Right lobe of liver (tissue), 6 donors: ENCODE results near the gene PIK3R5. TPM values are rescaled to one million over a fixed set of nuclear protein-coding genes. Genes with fewer than 3 reads are reported as not detected.

Experiments
- ATAC-seq, 4 donors: fragments of 200-7000 bp; cut with Tn5 transposase; one replicate each; pipeline ENCODE4 v1.9.1; 2020; ENCODE audit warnings: mild to moderate bottlenecking in 4 of 4, moderate library complexity in 4 of 4
- DNase-seq, 3 donors: peaks; one replicate each; pipeline ENCODE4 v3.0.0-alpha.2; 2020
- H3K27ac ChIP-seq, 3 donors: fragments of 200-600 bp; one replicate each; pipeline ENCODE4 v1.8.0; 2022
- H3K27me3 ChIP-seq, 2 donors: fragments of 200-600 bp; one replicate each; pipeline ENCODE4 v1.8.0; 2022
- H3K36me3 ChIP-seq, 4 donors: fragments of 200-600 bp; sonication (generic) in 1 of 4; one replicate each; pipeline versions ENCODE4 v1.5.1 to v1.8.0; 2017 to 2022; ENCODE audit warnings: control low read depth in 1 of 4
- H3K4me1 ChIP-seq, 4 donors: fragments of 200-600 bp; sonication (generic) in 1 of 4; one replicate each; pipeline versions ENCODE4 v1.5.1 to v1.8.0; 2017 to 2022; ENCODE audit warnings: control low read depth in 1 of 4
- H3K4me3 ChIP-seq, 3 donors: fragments of 200-600 bp; one replicate each; pipeline ENCODE4 v1.8.0; 2022
- H3K9me3 ChIP-seq, 4 donors: fragments of 200-600 bp; sonication (generic) in 1 of 4; one replicate each; pipeline versions ENCODE4 v1.5.1 to v1.8.0; 2017 to 2022; ENCODE audit warnings: control low read depth in 1 of 4
- CTCF ChIP-seq, 4 donors: fragments of 200-600 bp in 3 of 4; fragments of 450-650 bp in 1 of 4; IDR thresholded peaks; one replicate each; pipeline versions ENCODE4 v1.5.1 to v1.8.0; 2016 to 2022; ENCODE audit warnings: antibody characterized with exemption in 4 of 4, mild to moderate bottlenecking in 2 of 4
- POLR2A ChIP-seq: fragments of 450-650 bp; IDR thresholded peaks from one replicate; pipeline ENCODE4 v1.6.1; 2017; ENCODE audit warnings: antibody characterized with exemption, mild to moderate bottlenecking
- WGBS: methylation state at CpG from one replicate; pipeline ENCODE4 v1.1.6; 2018; ENCODE audit warnings: low coverage, low lambda C conversion rate; ENCODE audit not compliant: insufficient coverage; ENCODE audit errors: missing lambda C conversion rate; 5-methylcytosine and 5-hydroxymethylcytosine counted together
- intact Hi-C, 2 donors: fragments of 100-400 bp; cut with DNase I; formaldehyde crosslinking; loops; one replicate each; pipeline versions ENCODE4 v1.11.2 to v1.14.1; 2022
- total RNA-seq, 6 experiments: library from RNA; depleted of rRNA in 2 of 6; stranded (reverse); fragments of >200 nt in 2 of 6; fragmentation: NEBNext Ultra II Directional in 3 of 6; extraction: Animal tissue kit (Norgen Biotek cat#: 25700) in 3 of 6; gene quantifications; one replicate each; pipeline versions ENCODE4 v1.1.0 to v1.2.4, GENCODE V29; 2016 to 2023
- donor health status: DM: no; HTN: yes; CAD: no.
- donor health status: DM: no; HTN: no; CAD: no.
- donor health status: DM: no; HTN: no; CAD: no.
- donor health status: DM: no; HTN: yes; CAD: no.
- donor health status: DM: no; HTN: yes; CAD: no.

PIK3R5 gene
- total RNA-seq, 6 experiments from 2014 or later, result 3.7 to 6.5 (median 5.0) TPM

- Histone ChIP-seq H3K4me3 (no peak overlapping the region), H3K27me3 (no peaks in the 10 kb centered on the region), H3K27ac (no peak overlapping the region), H3K36me3 (no peaks in the 10 kb centered on the region), H3K4me1 (no peaks in the 10 kb centered on the region), H3K9me3 (peaks cover 0 to under 1% (median 0%) of the 10 kb centered on the region in 4 donors)
- DNase-seq, result no peak
- no peak for TF ChIP-seq POLR2A
- TF ChIP-seq CTCF (IDR thresholded peaks at IDR 0.05), result no peak
- no peak for ATAC-seq
- 91% methylated on average over 4 of the region's 6 CpGs for WGBS
- intact Hi-C loops, result no loop called here
Measured at GRCh38 chr17:8913091-8913490, 52.4 kb downstream of the PIK3R5 start.

- H3K4me3 ChIP-seq, result no peak overlapping the region
- H3K27ac ChIP-seq, result no peak overlapping the region
- DNase-seq, result no peak
- H3K27me3 ChIP-seq, result no peaks in the 10 kb centered on the region
- no peaks in the 10 kb centered on the region for H3K4me1 ChIP-seq
- no peaks in the 10 kb centered on the region for H3K9me3 ChIP-seq
- intact Hi-C loops, result no loop called here
- TF ChIP-seq CTCF (IDR thresholded peaks at IDR 0.05), result no peak
- no peak for TF ChIP-seq POLR2A
- WGBS, result 66% methylated on average over 9 of the region's 18 CpGs
- no peaks in the 10 kb centered on the region for H3K36me3 ChIP-seq
- no peak for ATAC-seq
Measured at GRCh38 chr17:8912084-8912981, 53.2 kb downstream of the PIK3R5 start.

GRCh38 chr17:8910969-8911604 lies 54.4 kb downstream of the PIK3R5 start:
- no peaks in the 10 kb centered on the region for H3K4me1 ChIP-seq
- no peaks in the 10 kb centered on the region for H3K36me3 ChIP-seq
- no peaks in the 10 kb centered on the region for H3K27me3 ChIP-seq
- WGBS, result 61% methylated on average over 5 of the region's 18 CpGs
- no peak overlapping the region for H3K4me3 ChIP-seq
- TF ChIP-seq CTCF (IDR thresholded peaks at IDR 0.05) (no peak), POLR2A (no peak)
- DNase-seq (no peak), ATAC-seq (no peak)
- no peaks in the 10 kb centered on the region for H3K9me3 ChIP-seq
- H3K27ac ChIP-seq, result no peak overlapping the region
- intact Hi-C loops, result no loop called here

- DNase-seq (no peak), ATAC-seq (peak in 3 of 4 donors; percentile 43 to 62 (median 50))
- no peak overlapping the region for H3K4me3 ChIP-seq
- H3K27me3 ChIP-seq, result no peaks in the 10 kb centered on the region
- TF ChIP-seq CTCF (IDR thresholded peaks at IDR 0.05), result no peak
- no peak for TF ChIP-seq POLR2A
- no peaks in the 10 kb centered on the region for H3K9me3 ChIP-seq
- WGBS, result 44% methylated on average over 8 of the region's 8 CpGs
- no peaks in the 10 kb centered on the region for H3K4me1 ChIP-seq
- H3K27ac ChIP-seq, result no peak overlapping the region
- no peaks in the 10 kb centered on the region for H3K36me3 ChIP-seq
- intact Hi-C loops, result no loop called here
Measured at GRCh38 chr17:8909586-8910270, 55.8 kb downstream of the PIK3R5 start.
